Stomach (tissue), 9 donors: ENCODE results near the gene ADD2. TPM values are rescaled to one million over a fixed set of nuclear protein-coding genes. Genes with fewer than 3 reads are reported as not detected.

Experiments used
- DNase-seq, 2 donors: peaks; one replicate each; pipeline versions ENCODE4 v3.0.0 to v3.0.0-alpha.2; 2013 to 2019
- H3K27ac ChIP-seq, 5 donors: fragments of 200-600 bp in 4 of 5; sonication (generic) in 4 of 5; one replicate each; pipeline ENCODE4 v1.5.1; 2013 to 2019; ENCODE audit warnings: mild to moderate bottlenecking in 1 of 5, moderate library complexity in 1 of 5
- H3K27me3 ChIP-seq, 3 donors: fragments of 200-600 bp; sonication (generic); one replicate each; pipeline ENCODE4 v1.5.1; 2017 to 2019; ENCODE audit warnings: mixed run types in 1 of 3
- H3K36me3 ChIP-seq, 4 donors: fragments of 200-600 bp; sonication (generic); 1 replicate in 3 of 4; 2 replicates in 1 of 4; pipeline ENCODE4 v1.5.1; 2016 to 2019
- H3K4me1 ChIP-seq, 4 donors: fragments of 200-600 bp; sonication (generic); one replicate each; pipeline ENCODE4 v1.5.1; 2016 to 2019
- H3K4me3 ChIP-seq, 4 donors: fragments of 200-600 bp; sonication (generic) in 3 of 4; one replicate each; pipeline ENCODE4 v1.5.1; 2016 to 2019; ENCODE audit warnings: mild to moderate bottlenecking in 1 of 4
- H3K9me3 ChIP-seq, 4 donors: fragments of 200-600 bp; sonication (generic); one replicate each; pipeline ENCODE4 v1.5.1; 2016 to 2019
- EP300 ChIP-seq: sonication (generic); formaldehyde crosslinking; IDR thresholded peaks from one replicate; pipeline ENCODE4 v1.6.1; 2017; ENCODE audit warnings: antibody characterized with exemption
- POLR2A ChIP-seq, 4 donors: fragments of 450-650 bp; IDR thresholded peaks; one replicate each; pipeline ENCODE4 v1.6.1; 2016; ENCODE audit warnings: antibody characterized with exemption in 4 of 4, control low read depth in 2 of 4, mild to moderate bottlenecking in 1 of 4, moderate library complexity in 1 of 4
- POLR2AphosphoS5 ChIP-seq, 3 donors: sonication (generic); formaldehyde crosslinking; IDR thresholded peaks; one replicate each; pipeline ENCODE4 v1.6.1; 2016; ENCODE audit warnings: antibody characterized with exemption in 3 of 3
- WGBS, 5 donors: extraction: QIAGEN DNeasy Blood & Tissue Kit in 3 of 5; methylation state at CpG; one replicate each; pipeline versions ENCODE4 v1.1.5 to v1.1.7; 2013 to 2018; 5-methylcytosine and 5-hydroxymethylcytosine counted together
- intact Hi-C: fragments of 100-400 bp; cut with DNase I; formaldehyde crosslinking; loops from one replicate; pipeline ENCODE4 v1.15.1; 2023; ENCODE audit warnings: low total_unique reads
- polyA plus RNA-seq, 3 donors: library from polyadenylated mRNA; stranded (reverse); fragments of 200-250 nt; gene quantifications; one replicate each; pipeline ENCODE4 v1.2.3, GENCODE V29; 2013
- total RNA-seq, 5 donors: library from RNA; depleted of rRNA; stranded (reverse); fragments of >200 nt; gene quantifications; one replicate each; pipeline versions ENCODE4 v1.1.0 to v1.2.3, GENCODE V29; 2014 to 2016
- TF ChIP-seq, protein P1 (sequence below), 7 experiments: fragments of 450-650 bp in 4 of 7; fragments of 200-600 bp in 3 of 7; sonication (generic) in 3 of 7; IDR thresholded peaks; one replicate each; pipeline ENCODE4 v1.5.1; 2016 to 2019; ENCODE audit warnings: antibody characterized with exemption in 7 of 7, control low read depth in 2 of 7, mild to moderate bottlenecking in 1 of 7
- donor health status: healthy with polysubstance abuse.
- donor health status: Bipolar disorder and iron deficiency.
- donor health status: healthy.

The ADD2 gene
- total and polyA plus RNA-seq, 8 donors, result 0.12 to 5.5 (median 1.5) TPM; not detected in 2

GRCh38 chr2:70707706-70708105 is 60.3 kb downstream of the ADD2 start:
- intact Hi-C loops, result no loop called here
- Histone ChIP-seq H3K4me3 (no peak overlapping the region), H3K27me3 (no peaks in the 10 kb centered on the region), H3K9me3 (no peaks in the 10 kb centered on the region), H3K4me1 (no peaks in the 10 kb centered on the region), H3K36me3 (no peaks in the 10 kb centered on the region), H3K27ac (no peak overlapping the region)
- WGBS, 5 donors, result 89 to 100% (median 95%) methylated on average over 1 of the region's 1 CpG
- no peak for DNase-seq
- TF ChIP-seq, protein P1, sequence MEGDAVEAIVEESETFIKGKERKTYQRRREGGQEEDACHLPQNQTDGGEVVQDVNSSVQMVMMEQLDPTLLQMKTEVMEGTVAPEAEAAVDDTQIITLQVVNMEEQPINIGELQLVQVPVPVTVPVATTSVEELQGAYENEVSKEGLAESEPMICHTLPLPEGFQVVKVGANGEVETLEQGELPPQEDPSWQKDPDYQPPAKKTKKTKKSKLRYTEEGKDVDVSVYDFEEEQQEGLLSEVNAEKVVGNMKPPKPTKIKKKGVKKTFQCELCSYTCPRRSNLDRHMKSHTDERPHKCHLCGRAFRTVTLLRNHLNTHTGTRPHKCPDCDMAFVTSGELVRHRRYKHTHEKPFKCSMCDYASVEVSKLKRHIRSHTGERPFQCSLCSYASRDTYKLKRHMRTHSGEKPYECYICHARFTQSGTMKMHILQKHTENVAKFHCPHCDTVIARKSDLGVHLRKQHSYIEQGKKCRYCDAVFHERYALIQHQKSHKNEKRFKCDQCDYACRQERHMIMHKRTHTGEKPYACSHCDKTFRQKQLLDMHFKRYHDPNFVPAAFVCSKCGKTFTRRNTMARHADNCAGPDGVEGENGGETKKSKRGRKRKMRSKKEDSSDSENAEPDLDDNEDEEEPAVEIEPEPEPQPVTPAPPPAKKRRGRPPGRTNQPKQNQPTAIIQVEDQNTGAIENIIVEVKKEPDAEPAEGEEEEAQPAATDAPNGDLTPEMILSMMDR (IDR thresholded peaks at IDR 0.05), result no peak
- no peak for TF ChIP-seq POLR2AphosphoS5 (IDR thresholded peaks at IDR 0.05)

- TF ChIP-seq POLR2A (IDR thresholded peaks at IDR 0.05), result no peak
- TF ChIP-seq EP300, result no peak
- TF ChIP-seq, protein P1 (IDR thresholded peaks at IDR 0.05), result no peak
- no peak for TF ChIP-seq POLR2AphosphoS5 (IDR thresholded peaks at IDR 0.05)
- Histone ChIP-seq H3K9me3 (no peaks in the 10 kb centered on the region), H3K36me3 (no peaks in the 10 kb centered on the region), H3K27me3 (no peaks in the 10 kb centered on the region), H3K27ac (no peak overlapping the region), H3K4me3 (no peak overlapping the region), H3K4me1 (no peaks in the 10 kb centered on the region)
- DNase-seq, result no peak
- intact Hi-C loops, result no loop called here
- 92 to 93% (median 93%) methylated on average over 36 of the region's 36 CpGs for WGBS, 5 donors
These were observed 61.8 kb downstream of the ADD2 start for GRCh38 chr2:70706026-70706795.

- TF ChIP-seq POLR2AphosphoS5 (IDR thresholded peaks at IDR 0.05) (no peak), EP300 (no peak), POLR2A (IDR thresholded peaks at IDR 0.05) (no peak)
- TF ChIP-seq, protein P1 (IDR thresholded peaks at IDR 0.05), result no peak
- no peak overlapping the region for H3K4me3 ChIP-seq
- no peak for DNase-seq
- H3K9me3 ChIP-seq, result no peaks in the 10 kb centered on the region
- no peaks in the 10 kb centered on the region for H3K36me3 ChIP-seq
- no peak overlapping the region for H3K27ac ChIP-seq
- H3K4me1 ChIP-seq, result no peaks in the 10 kb centered on the region
- intact Hi-C loops, result no loop called here
- H3K27me3 ChIP-seq, result no peaks in the 10 kb centered on the region
- WGBS, 5 donors, result 76 to 85% (median 81%) methylated on average over 8 of the region's 8 CpGs
These were observed 62.7 kb downstream of the ADD2 start for GRCh38 chr2:70705160-70705850.

GRCh38 chr2:70703900-70704549 is 64.0 kb downstream of the ADD2 start:
- DNase-seq, result peak; percentile 16 to 51
- TF ChIP-seq POLR2A (IDR thresholded peaks at IDR 0.05) (no peak), POLR2AphosphoS5 (IDR thresholded peaks at IDR 0.05) (no peak), EP300 (no peak)
- TF ChIP-seq, protein P1 (IDR thresholded peaks at IDR 0.05), result no peak
- Histone ChIP-seq H3K4me3 (no peak overlapping the region), H3K27me3 (no peaks in the 10 kb centered on the region), H3K9me3 (no peaks in the 10 kb centered on the region), H3K4me1 (no peaks in the 10 kb centered on the region), H3K27ac (no peak overlapping the region), H3K36me3 (no peaks in the 10 kb centered on the region)
- intact Hi-C loops, result no loop called here
- 65 to 79% (median 70%) methylated on average over 8 to 9 of the region's 9 CpGs for WGBS, 5 donors
